HuH-7.5 (cell line): Measurements from ENCODE around the gene EIPR1.

Experiments used
- DNase-seq: peaks from one replicate; pipeline ENCODE4 v3.0.0; 2011; ENCODE audit warnings: low spot score

EIPR1 gene

GRCh38 chr2:3174626-3175567, 202.7 kb downstream of the EIPR1 start:
- DNase-seq, result no peak

DNA sequence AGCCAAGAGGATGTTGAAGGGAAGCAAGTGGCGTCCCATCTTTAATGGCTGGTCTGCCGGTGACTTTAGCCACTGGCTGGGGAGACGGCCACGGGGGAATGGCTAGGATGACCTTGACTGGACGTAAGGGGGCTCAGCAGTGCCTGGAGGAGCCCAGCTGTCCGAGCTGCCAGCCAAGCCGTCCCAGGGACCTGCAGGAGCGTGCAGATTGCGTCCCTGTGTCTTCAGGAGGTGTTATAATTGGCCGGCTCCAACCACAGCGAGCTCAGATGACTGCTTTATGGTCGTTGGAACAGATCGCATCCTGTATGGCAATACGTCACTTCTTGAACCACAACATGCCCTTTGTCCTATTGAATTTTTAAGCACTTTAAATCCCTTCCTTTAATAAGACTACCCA, 204.6 kb downstream of the EIPR1 start:
- DNase-seq, result no peak

DNA sequence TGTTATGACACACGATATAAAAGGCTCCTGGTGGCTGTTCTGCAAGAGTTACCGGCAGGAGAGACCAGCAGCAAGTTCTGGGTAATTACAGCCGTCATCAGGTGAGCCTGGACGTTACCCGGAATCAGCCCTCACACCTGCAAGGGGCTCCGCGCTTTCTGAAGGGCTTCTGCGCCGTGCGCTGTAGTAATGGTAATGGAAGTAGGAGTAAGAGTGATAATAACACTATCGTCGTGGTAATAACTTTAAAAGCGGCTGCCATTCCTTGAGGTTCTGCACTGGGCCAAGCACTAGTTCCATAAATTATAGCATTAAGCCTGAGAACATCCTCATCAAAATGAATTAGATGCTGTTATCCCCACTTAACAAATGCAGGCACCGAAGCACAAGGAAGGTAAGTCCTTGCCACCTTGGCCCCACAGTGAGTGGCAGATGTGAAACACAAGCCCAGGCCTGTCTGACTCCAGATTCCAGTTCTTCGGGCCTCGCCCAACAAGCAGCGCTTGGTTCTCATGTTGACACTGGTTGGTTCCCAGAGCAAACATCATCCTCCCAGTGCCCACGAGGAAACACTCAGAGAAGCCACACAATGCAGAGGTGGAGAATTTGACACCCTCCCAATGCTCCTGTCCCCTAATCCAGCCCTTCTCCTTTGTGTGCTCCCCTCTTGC, 205.2 kb downstream of the EIPR1 start:
- no peak for DNase-seq

GRCh38 chr2:3171564-3172264, 205.9 kb downstream of the EIPR1 start:
- DNase-seq, result no peak

- no peak for DNase-seq
Measured at GRCh38 chr2:3170792-3171455, 206.7 kb downstream of the EIPR1 start.

DNA sequence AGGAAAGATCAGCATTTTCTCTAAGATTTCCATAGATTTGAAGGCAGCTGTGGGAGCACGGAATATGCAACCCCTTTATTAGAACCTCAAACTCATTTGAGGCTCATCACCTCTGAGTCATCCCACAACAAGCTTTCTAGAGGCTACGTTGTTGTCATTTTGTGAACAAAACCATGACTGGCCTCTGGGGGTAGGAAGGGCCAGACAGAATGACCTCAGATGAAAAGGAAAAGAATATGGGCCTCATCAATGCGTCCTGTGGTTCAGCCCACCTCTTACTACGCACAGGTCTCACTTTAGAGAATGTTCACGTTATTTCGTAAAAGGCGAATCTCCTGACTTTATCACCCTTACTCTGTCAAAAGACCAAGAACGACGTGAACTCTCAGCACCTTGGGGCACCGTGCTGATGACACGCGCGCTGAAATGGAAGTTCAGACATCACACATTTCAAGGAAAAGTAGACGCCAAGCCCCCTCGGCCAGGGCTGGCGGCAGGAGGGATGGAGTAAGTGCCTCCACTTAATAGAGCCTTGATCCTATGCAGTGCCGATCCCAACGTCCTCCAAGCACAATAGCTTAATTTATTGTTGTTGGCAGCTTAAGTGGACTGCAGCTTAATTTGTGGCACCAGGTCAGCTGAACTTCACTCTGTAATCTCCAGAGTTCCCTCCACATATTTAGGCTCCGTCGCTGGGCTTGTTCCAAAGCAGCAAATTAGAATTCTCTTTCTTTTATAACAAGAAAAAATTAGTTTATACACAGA, 208.3 kb downstream of the EIPR1 start:
- DNase-seq, result no peak

DNA sequence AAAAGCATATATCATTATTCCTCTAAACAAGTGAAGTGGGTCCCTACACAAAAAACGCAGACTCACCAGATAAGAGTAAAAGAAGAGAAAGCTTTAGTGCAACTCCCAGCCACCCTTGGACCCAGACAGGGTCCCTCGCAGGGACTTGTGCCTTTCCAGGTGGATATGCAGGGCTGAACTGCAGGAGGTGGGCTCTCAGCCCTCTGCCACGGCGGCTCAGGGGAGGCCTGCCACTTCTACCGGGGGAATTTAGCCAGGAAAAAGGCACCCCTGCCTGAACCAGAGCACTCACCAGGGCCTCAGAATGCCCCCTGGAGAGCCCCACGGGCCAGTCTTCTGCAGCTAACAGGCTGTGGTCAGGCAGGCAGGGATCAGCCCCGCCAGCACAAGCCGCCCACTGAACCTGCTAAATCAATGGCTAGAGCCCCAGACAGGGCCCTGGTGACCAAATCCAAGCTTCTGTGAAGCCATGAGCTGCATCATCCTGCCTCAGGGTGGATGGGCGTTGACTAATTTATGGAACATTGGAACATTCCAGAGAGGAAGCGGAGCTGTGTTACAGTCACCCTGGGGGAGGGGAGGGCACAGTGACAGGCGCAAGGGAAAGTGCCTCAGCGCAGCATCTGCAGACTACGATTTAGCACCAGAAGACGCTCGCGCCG, 209.3 kb downstream of the EIPR1 start:
- no peak for DNase-seq

GRCh38 chr2:3163401-3163800, 214.2 kb downstream of the EIPR1 start:
- no peak for DNase-seq

GRCh38 chr2:3162442-3163077, 215.1 kb downstream of the EIPR1 start:
- DNase-seq, result no peak

GRCh38 chr2:3160751-3161330, 216.8 kb downstream of the EIPR1 start:
- DNase-seq, result no peak

GRCh38 chr2:3159782-3160545, 217.7 kb downstream of the EIPR1 start:
- no peak for DNase-seq

DNA sequence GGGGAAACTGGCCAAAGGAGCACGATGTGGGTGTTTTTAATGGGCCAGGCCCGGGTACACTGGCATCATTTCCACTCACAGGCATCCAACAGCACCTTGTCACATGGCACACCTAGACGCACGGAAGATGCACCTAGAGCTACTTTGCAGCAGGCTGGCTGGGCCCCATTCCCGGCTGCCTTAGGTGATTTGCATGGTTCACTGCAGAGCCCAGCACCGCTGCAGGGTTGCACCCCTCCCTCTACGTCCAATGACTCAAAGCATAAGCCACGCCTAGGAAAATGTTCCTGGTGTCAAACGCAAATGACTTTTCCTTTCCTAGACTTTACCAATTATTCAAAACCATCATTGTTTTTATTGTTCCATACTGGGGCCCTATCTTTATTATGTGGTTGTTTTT, 222.9 kb downstream of the EIPR1 start:
- DNase-seq, result no peak

DNA sequence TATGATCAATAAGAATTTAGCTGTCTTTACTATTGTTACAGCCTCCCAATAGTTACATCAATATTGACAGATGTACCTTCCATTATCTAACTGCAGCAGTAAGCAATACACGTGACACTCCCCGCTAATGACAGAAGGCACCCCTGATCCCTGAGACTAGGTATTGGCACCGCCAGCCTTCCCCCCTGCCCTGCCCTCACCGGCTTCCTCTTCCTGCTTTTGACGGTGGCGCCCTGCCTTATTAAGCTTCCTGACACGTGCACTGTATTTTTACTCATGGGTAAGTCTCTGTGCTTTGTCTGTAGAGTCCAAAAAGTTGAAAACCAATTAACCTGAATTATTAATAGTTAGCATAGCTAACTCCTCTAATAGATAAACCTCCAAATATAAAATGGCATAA, 223.5 kb downstream of the EIPR1 start:
- no peak for DNase-seq

- DNase-seq, result no peak
Measured at GRCh38 chr2:3151153-3151918, 226.3 kb downstream of the EIPR1 start.

GRCh38 chr2:3149441-3150217, 228.0 kb downstream of the EIPR1 start:
- DNase-seq, result no peak

GRCh38 chr2:3148716-3149115, 228.9 kb downstream of the EIPR1 start:
- DNase-seq, result no peak

DNA sequence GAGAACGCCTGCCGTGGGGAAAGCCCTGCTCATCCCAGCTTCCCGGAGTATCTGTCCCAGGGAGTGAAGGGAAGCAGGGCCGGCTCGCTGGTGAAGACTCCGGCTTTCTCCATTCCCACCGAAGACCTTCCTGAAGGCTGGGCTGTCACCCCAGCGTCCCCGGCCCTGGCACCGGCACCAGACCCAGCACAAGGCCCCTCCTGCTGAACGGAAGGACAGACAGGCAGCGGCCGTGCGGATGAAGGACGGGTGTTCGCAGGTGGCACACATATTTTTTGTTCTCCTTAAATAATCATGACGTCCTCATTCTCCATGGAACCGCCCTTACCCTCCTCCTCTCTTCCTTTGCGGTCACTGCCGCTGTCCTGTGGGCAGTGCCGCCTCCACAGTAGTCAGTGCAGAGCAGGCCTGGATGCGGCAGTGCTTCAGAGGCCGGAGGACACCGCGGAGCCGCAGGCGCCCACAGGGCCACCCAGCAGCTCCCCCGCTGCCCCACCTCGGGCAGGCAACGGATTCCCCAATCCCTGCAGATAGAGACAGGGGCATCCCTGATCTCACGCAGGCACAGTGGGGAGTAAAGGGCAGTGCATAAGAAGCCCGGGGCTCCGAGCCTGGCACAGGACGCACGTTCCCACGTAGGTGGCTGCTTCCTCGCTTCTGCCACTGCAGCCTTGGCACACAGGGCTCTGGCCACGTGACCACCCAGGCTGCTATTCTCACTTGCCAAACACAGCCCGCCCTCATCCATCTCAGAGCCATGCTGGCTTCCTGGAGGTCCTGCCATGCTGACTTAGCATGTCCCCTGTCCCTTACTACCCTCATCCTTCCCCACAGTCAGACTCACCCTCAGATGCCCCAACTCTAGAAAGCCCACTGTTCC, 229.7 kb downstream of the EIPR1 start:
- no peak for DNase-seq
